Liver (tissue), 9 donors: Measurements from ENCODE around the gene RGL1. TPM values are rescaled to one million over a fixed set of nuclear protein-coding genes. Genes with fewer than 3 reads are reported as not detected.

ENCODE experiments used
- DNase-seq: peaks from one replicate; pipeline ENCODE4 v3.0.0-alpha.2; 2017; ENCODE audit warnings: low spot score
- H3K27ac ChIP-seq, 2 donors: one replicate each; pipeline ENCODE4 v1.7.0; 2013; ENCODE audit warnings: inconsistent platforms in 2 of 2, low read length in 2 of 2, control low read depth in 1 of 2, low read depth in 1 of 2, mild to moderate bottlenecking in 1 of 2
- H3K27me3 ChIP-seq, 4 donors: one replicate each; pipeline versions ENCODE4 v1.6.1 to v1.7.0; 2013; ENCODE audit warnings: low read length in 3 of 4, inconsistent platforms in 1 of 4, mild to moderate bottlenecking in 1 of 4, moderate library complexity in 1 of 4; ENCODE audit not compliant: control insufficient read depth in 4 of 4, insufficient read depth in 4 of 4
- H3K36me3 ChIP-seq, 4 donors: one replicate each; pipeline versions ENCODE4 v1.6.1 to v1.7.0; 2013; ENCODE audit warnings: low read length in 3 of 4, mild to moderate bottlenecking in 3 of 4, low read depth in 1 of 4, moderate library complexity in 1 of 4; ENCODE audit not compliant: control insufficient read depth in 4 of 4, insufficient read depth in 3 of 4
- H3K4me1 ChIP-seq, 4 donors: one replicate each; pipeline versions ENCODE4 v1.6.1 to v1.7.0; 2013; ENCODE audit warnings: low read length in 3 of 4, mild to moderate bottlenecking in 3 of 4, moderate library complexity in 1 of 4; ENCODE audit not compliant: control insufficient read depth in 4 of 4, insufficient read depth in 4 of 4
- H3K4me3 ChIP-seq, 3 donors: one replicate each; pipeline versions ENCODE4 v1.6.1 to v1.7.0; 2013; ENCODE audit warnings: low read length in 3 of 3, control low read depth in 1 of 3, low read depth in 1 of 3, mild to moderate bottlenecking in 1 of 3
- H3K9ac ChIP-seq, 2 donors: one replicate each; pipeline ENCODE4 v1.7.0; 2013; ENCODE audit warnings: low read length in 2 of 2, mild to moderate bottlenecking in 2 of 2, moderate library complexity in 2 of 2, control low read depth in 1 of 2, low read depth in 1 of 2
- H3K9me3 ChIP-seq, 4 donors: one replicate each; pipeline versions ENCODE4 v1.6.1 to v1.7.0; 2013; ENCODE audit warnings: low read length in 3 of 4; ENCODE audit not compliant: control insufficient read depth in 4 of 4
- EGR1 ChIP-seq, 2 donors: IDR thresholded peaks; 2 replicates each; pipeline ENCODE4 v1.6.1; 2016 to 2018; ENCODE audit warnings: antibody characterized with exemption in 2 of 2, low read depth in 2 of 2
- FOXA1 ChIP-seq: IDR thresholded peaks from 2 replicates; pipeline ENCODE4 v1.6.1; 2016; ENCODE audit warnings: antibody characterized with exemption
- FOXA2 ChIP-seq: IDR thresholded peaks from 2 replicates; pipeline ENCODE4 v1.6.1; 2016; ENCODE audit warnings: antibody characterized with exemption
- GABPA ChIP-seq, 2 donors: IDR thresholded peaks in 1 of 2; conservative IDR thresholded peaks in 1 of 2; 2 replicates each; pipeline ENCODE4 v1.6.1; 2016; ENCODE audit warnings: antibody characterized with exemption in 2 of 2, mild to moderate bottlenecking in 1 of 2, moderate library complexity in 1 of 2
- HNF4A ChIP-seq, 2 donors: conservative IDR thresholded peaks; 2 replicates each; pipeline ENCODE4 v1.6.1; 2016; ENCODE audit warnings: antibody characterized with exemption in 2 of 2, mild to moderate bottlenecking in 2 of 2
- HNF4G ChIP-seq: IDR thresholded peaks from 2 replicates; pipeline ENCODE4 v1.6.1; 2016; ENCODE audit warnings: antibody characterized with exemption
- JUND ChIP-seq, 2 donors: IDR thresholded peaks; 2 replicates each; pipeline ENCODE4 v1.6.1; 2016; ENCODE audit warnings: antibody characterized with exemption in 2 of 2
- NR2F2 ChIP-seq: IDR thresholded peaks from 2 replicates; pipeline ENCODE4 v1.6.1; 2016; ENCODE audit warnings: antibody characterized with exemption
- RAD21 ChIP-seq, 2 donors: IDR thresholded peaks; 2 replicates each; pipeline ENCODE4 v1.6.1; 2016; ENCODE audit warnings: antibody characterized with exemption in 2 of 2, mild to moderate bottlenecking in 2 of 2
- RXRA ChIP-seq, 2 donors: IDR thresholded peaks; 2 replicates each; pipeline ENCODE4 v1.6.1; 2017 to 2018; ENCODE audit warnings: antibody characterized with exemption in 2 of 2, mild to moderate bottlenecking in 1 of 2
- SP1 ChIP-seq: IDR thresholded peaks from 2 replicates; pipeline ENCODE4 v1.6.1; 2018; ENCODE audit warnings: antibody characterized with exemption, mild to moderate bottlenecking
- TAF1 ChIP-seq: conservative IDR thresholded peaks from 2 replicates; pipeline ENCODE4 v1.6.1; 2016; ENCODE audit warnings: antibody characterized with exemption, mild to moderate bottlenecking
- YY1 ChIP-seq: IDR thresholded peaks from 2 replicates; pipeline ENCODE4 v1.6.1; 2016; ENCODE audit warnings: antibody characterized with exemption, mild to moderate bottlenecking
- WGBS: extraction: QIAGEN DNeasy Blood & Tissue Kit; methylation state at CpG from one replicate; pipeline ENCODE4 v1.1.7; 2013; 5-methylcytosine and 5-hydroxymethylcytosine counted together
- polyA plus RNA-seq, 2 donors: library from polyadenylated mRNA; stranded (reverse) in 1 of 2; unstranded in 1 of 2; fragments of 200-250 nt in 1 of 2; fragments of >200 nt in 1 of 2; fragmentation: Nextera tagmentation in 1 of 2; extraction: Ambion mirVana in 1 of 2; gene quantifications; one replicate each; pipeline versions ENCODE4 v1.2.1 to v1.2.3, GENCODE V29; 2013 to 2015
- total RNA-seq, 2 donors: library from RNA; depleted of rRNA; stranded (reverse); fragments of >200 nt; gene quantifications; one replicate each; pipeline ENCODE4 v1.2.3, GENCODE V29; 2014
- TF ChIP-seq, protein P1 (sequence below): IDR thresholded peaks from 2 replicates; pipeline ENCODE4 v1.6.1; 2016; ENCODE audit warnings: antibody characterized with exemption
- TF ChIP-seq, protein P2 (sequence below): IDR thresholded peaks from 2 replicates; pipeline ENCODE4 v1.6.1; 2016; ENCODE audit warnings: antibody characterized with exemption
- TF ChIP-seq, protein P3 (sequence below): IDR thresholded peaks from 2 replicates; pipeline ENCODE4 v1.6.1; 2016; ENCODE audit warnings: antibody characterized with exemption
- TF ChIP-seq, protein P4 (sequence below): fragments of 150-350 bp; IDR thresholded peaks from 2 replicates; pipeline ENCODE4 v1.5.1; 2017; ENCODE audit warnings: improper control_type of control experiment, low read depth, low read length; ENCODE audit not compliant: missing input control
- TF ChIP-seq, protein P5 (sequence below): IDR thresholded peaks from 2 replicates; pipeline ENCODE4 v1.6.1; 2016; ENCODE audit warnings: antibody characterized with exemption, mild to moderate bottlenecking
- donor health status: healthy.
- donor health status: healthy.
- donor health status: healthy.
- donor health status: healthy.
- donor health status: healthy.

Gene RGL1
- total and polyA plus RNA-seq, 4 donors, result 3.9 to 15.3 (median 8.9) TPM

DNA sequence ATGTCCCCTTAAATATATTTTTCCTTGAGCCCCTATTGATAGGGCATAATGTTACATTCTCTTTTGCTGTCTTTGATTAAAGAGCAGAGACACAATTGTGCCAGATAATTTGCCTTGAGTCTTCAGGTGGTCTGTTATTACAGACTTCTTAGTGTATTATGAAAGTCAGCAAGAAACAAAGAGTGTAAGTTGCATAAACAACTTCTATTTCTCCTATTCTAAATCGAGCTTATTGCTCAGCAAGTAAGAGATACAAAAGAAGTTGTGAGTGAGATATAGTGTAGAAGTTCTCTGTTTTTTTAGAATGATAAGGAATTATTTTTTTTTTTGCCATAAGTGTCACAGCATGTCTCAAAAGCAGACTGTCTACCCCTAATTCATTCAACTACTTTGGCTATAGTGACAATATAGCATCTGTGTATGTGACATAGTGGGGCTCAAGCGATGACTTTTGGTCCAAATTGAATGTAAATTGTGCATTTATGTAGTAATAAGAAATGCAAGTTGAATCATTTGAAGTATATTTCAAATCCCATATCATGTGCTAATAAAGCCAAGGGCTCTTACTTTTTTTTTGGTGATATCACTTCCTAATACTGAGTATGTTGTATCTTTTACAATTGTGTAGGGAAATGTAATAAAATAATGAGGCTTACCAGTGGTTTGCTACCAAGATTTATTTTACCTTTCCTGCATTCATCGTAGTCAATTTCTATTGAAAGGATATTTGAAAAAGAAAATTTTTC is 81.3 kb downstream of the RGL1 start:
- no peaks in the 10 kb centered on the region for H3K27me3 ChIP-seq
- no peak for DNase-seq
- 91% methylated on average over 3 of the region's 3 CpGs for WGBS
- no peak overlapping the region for H3K27ac ChIP-seq
- no peak overlapping the region for H3K4me3 ChIP-seq
- H3K36me3 ChIP-seq, result peaks cover 0 to 3% (median 0%) of the 10 kb centered on the region in 4 donors
- no peaks in the 10 kb centered on the region for H3K9me3 ChIP-seq
- no peak for TF ChIP-seq HNF4A (conservative IDR thresholded peaks at IDR 0.05)
- TF ChIP-seq, protein P1, sequence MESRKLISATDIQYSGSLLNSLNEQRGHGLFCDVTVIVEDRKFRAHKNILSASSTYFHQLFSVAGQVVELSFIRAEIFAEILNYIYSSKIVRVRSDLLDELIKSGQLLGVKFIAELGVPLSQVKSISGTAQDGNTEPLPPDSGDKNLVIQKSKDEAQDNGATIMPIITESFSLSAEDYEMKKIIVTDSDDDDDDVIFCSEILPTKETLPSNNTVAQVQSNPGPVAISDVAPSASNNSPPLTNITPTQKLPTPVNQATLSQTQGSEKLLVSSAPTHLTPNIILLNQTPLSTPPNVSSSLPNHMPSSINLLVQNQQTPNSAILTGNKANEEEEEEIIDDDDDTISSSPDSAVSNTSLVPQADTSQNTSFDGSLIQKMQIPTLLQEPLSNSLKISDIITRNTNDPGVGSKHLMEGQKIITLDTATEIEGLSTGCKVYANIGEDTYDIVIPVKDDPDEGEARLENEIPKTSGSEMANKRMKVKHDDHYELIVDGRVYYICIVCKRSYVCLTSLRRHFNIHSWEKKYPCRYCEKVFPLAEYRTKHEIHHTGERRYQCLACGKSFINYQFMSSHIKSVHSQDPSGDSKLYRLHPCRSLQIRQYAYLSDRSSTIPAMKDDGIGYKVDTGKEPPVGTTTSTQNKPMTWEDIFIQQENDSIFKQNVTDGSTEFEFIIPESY, result no peak
- no peak for TF ChIP-seq YY1
- no peak for TF ChIP-seq NR2F2
- TF ChIP-seq, protein P2, sequence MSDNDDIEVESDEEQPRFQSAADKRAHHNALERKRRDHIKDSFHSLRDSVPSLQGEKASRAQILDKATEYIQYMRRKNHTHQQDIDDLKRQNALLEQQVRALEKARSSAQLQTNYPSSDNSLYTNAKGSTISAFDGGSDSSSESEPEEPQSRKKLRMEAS, result no peak
- TF ChIP-seq EGR1 (IDR thresholded peaks at IDR 0.05; ENCODE audit: low read depth in 2 of 2), result no peak
- TF ChIP-seq RXRA (IDR thresholded peaks at IDR 0.05), result no peak
- no peak for TF ChIP-seq SP1
- TF ChIP-seq TAF1, result no peak
- TF ChIP-seq HNF4G, result no peak
- TF ChIP-seq RAD21 (IDR thresholded peaks at IDR 0.05), result no peak
- TF ChIP-seq, protein P3, sequence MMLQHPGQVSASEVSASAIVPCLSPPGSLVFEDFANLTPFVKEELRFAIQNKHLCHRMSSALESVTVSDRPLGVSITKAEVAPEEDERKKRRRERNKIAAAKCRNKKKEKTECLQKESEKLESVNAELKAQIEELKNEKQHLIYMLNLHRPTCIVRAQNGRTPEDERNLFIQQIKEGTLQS, result no peak
- TF ChIP-seq, protein P4, sequence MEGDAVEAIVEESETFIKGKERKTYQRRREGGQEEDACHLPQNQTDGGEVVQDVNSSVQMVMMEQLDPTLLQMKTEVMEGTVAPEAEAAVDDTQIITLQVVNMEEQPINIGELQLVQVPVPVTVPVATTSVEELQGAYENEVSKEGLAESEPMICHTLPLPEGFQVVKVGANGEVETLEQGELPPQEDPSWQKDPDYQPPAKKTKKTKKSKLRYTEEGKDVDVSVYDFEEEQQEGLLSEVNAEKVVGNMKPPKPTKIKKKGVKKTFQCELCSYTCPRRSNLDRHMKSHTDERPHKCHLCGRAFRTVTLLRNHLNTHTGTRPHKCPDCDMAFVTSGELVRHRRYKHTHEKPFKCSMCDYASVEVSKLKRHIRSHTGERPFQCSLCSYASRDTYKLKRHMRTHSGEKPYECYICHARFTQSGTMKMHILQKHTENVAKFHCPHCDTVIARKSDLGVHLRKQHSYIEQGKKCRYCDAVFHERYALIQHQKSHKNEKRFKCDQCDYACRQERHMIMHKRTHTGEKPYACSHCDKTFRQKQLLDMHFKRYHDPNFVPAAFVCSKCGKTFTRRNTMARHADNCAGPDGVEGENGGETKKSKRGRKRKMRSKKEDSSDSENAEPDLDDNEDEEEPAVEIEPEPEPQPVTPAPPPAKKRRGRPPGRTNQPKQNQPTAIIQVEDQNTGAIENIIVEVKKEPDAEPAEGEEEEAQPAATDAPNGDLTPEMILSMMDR, result no peak
- no peak for TF ChIP-seq GABPA (IDR thresholded peaks at IDR 0.05 in 1 of 2, conservative IDR thresholded peaks at IDR 0.05 in 1 of 2)
- TF ChIP-seq JUND (IDR thresholded peaks at IDR 0.05), result no peak
- no peak for TF ChIP-seq FOXA1
- TF ChIP-seq FOXA2, result no peak
- TF ChIP-seq, protein P5, sequence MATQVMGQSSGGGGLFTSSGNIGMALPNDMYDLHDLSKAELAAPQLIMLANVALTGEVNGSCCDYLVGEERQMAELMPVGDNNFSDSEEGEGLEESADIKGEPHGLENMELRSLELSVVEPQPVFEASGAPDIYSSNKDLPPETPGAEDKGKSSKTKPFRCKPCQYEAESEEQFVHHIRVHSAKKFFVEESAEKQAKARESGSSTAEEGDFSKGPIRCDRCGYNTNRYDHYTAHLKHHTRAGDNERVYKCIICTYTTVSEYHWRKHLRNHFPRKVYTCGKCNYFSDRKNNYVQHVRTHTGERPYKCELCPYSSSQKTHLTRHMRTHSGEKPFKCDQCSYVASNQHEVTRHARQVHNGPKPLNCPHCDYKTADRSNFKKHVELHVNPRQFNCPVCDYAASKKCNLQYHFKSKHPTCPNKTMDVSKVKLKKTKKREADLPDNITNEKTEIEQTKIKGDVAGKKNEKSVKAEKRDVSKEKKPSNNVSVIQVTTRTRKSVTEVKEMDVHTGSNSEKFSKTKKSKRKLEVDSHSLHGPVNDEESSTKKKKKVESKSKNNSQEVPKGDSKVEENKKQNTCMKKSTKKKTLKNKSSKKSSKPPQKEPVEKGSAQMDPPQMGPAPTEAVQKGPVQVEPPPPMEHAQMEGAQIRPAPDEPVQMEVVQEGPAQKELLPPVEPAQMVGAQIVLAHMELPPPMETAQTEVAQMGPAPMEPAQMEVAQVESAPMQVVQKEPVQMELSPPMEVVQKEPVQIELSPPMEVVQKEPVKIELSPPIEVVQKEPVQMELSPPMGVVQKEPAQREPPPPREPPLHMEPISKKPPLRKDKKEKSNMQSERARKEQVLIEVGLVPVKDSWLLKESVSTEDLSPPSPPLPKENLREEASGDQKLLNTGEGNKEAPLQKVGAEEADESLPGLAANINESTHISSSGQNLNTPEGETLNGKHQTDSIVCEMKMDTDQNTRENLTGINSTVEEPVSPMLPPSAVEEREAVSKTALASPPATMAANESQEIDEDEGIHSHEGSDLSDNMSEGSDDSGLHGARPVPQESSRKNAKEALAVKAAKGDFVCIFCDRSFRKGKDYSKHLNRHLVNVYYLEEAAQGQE, result no peak
- peaks cover 0 to 3% (median 0%) of the 10 kb centered on the region in 4 donors for H3K4me1 ChIP-seq
- H3K9ac ChIP-seq, result no peak overlapping the region
